Lower leg skin (tissue), 3 donors: ENCODE results near the gene PIAS3.

Experiments used
- CTCF ChIP-seq, 3 donors: fragments of 450-650 bp; IDR thresholded peaks; one replicate each; pipeline ENCODE4 v1.5.1; 2016; ENCODE audit warnings: antibody characterized with exemption in 3 of 3, mild to moderate bottlenecking in 3 of 3, moderate library complexity in 2 of 3
- POLR2A ChIP-seq, 2 donors: fragments of 450-650 bp; IDR thresholded peaks; one replicate each; pipeline ENCODE4 v1.6.1; 2016 to 2017; ENCODE audit warnings: antibody characterized with exemption in 2 of 2, mild to moderate bottlenecking in 1 of 2, moderate library complexity in 1 of 2

DNA sequence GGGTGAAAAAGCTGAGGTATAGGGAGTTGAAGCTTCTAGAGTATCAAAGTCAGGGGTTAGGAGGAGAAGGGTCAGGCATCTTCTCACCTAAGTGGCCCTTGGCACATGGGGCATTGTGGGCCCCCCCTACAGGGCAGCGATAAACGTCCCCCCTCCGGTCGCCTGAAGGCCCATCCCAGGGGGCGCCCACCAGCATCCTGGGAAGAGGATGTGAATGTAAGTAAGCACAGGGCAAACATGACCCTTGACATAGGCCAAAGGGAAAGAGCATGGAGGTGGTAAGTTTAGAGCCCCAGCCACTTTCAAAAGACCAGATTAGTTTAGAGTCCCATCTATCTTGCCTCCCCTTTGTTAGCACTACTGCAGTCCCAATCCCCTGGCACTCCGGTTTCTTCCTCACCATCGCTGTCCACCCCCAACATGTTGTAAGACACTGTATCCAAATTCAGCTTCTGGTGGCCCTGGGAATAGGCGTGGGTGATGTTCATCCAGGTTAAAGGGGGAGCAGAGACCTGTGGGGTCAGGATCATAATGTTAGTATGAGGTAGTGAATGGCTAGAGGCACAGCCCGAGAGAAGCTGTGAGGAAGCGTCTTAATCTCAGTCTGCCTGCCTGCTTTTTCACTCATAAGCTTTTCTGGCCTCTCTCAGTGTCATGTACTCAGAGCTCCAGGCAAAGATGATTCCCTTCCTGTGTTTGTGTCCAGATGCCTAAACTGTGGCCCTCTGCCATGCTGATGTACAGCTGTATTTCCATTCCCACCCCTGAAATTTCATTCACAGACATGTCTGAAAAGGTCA lies 48.3 kb upstream of the PIAS3 start:
- TF ChIP-seq CTCF (IDR thresholded peaks at IDR 0.05) (no peak), POLR2A (IDR thresholded peaks at IDR 0.05) (no peak)
